ENCODE measurements around the gene CENPU. TPM values are rescaled to one million over a fixed set of nuclear protein-coding genes. Genes with fewer than 3 reads are reported as not detected.

CENPU gene, protein sequence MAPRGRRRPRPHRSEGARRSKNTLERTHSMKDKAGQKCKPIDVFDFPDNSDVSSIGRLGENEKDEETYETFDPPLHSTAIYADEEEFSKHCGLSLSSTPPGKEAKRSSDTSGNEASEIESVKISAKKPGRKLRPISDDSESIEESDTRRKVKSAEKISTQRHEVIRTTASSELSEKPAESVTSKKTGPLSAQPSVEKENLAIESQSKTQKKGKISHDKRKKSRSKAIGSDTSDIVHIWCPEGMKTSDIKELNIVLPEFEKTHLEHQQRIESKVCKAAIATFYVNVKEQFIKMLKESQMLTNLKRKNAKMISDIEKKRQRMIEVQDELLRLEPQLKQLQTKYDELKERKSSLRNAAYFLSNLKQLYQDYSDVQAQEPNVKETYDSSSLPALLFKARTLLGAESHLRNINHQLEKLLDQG
- total RNA-seq (2022; extraction: Qiagen RNA extraction), result 21.0 to 25.0 TPM (median 23.4 TPM) in 5 replicates

GRCh38 chr4:184733654-184734524, at the start of gene CENPU:
CENPU (minus strand) TSS chr4:184734096; CDS start chr4:184734062, 34 bp downstream.

GRCh38 chr4:184649026-184649970, 84.6 kb downstream of the CENPU start, which contains the start of the genes CASP3 and PRIMPOL:
CASP3 (minus strand) TSS chr4:184649447; CDS start chr4:184638453, 10,994 bp downstream.
PRIMPOL (plus strand) TSS chr4:184649738; CDS start chr4:184657141, 7,403 bp downstream.

Other genes with a start within 250 kb of the CENPU start
- 20.6 to 28.3 TPM (median 21.7 TPM) in 5 replicates for gene CASP3, start 84.6 kb downstream of the CENPU start, total RNA-seq (2022; extraction: Qiagen RNA extraction)
- 5.3 to 7.6 TPM (median 7.0 TPM) in 5 replicates for gene PRIMPOL, start 84.4 kb downstream of the CENPU start, total RNA-seq (2022; extraction: Qiagen RNA extraction)
- gene ACSL1, start 91.9 kb upstream of the CENPU start, total RNA-seq (2022; extraction: Qiagen RNA extraction), result 36.4 to 49.5 TPM (median 40.3 TPM) in 5 replicates

Measured in A549 treated with Hydrocortisone at 1 μM for 4 hours (cell line).